ENCODE results near the gene TSSK2.

GRCh38 chr22:19174106-19175025 lies 43.3 kb downstream of the TSSK2 start:
- TF ChIP-seq EZH2 (IDR thresholded peaks at IDR 0.05; ENCODE audit: borderline replicate concordance, low read depth, low read length, severe bottlenecking): no peak
- TF ChIP-seq POLR2A (IDR thresholded peaks at IDR 0.05; ENCODE audit: low read depth, low read length): peak; percentile 30
